BLaER1 (cell line): ENCODE data around the gene FAF1.

ENCODE experiments used
- H3K27ac ChIP-seq: shearing (Covaris generic); formaldehyde crosslinking; 2 replicates; pipeline ENCODE4 v1.8.1; 2022
- H3K27me3 ChIP-seq: shearing (Covaris generic); formaldehyde crosslinking; 2 replicates; pipeline ENCODE4 v1.8.1; 2022
- H3K36me3 ChIP-seq: shearing (Covaris generic); formaldehyde crosslinking; 2 replicates; pipeline ENCODE4 v1.8.1; 2022
- H3K4me1 ChIP-seq: shearing (Covaris generic); formaldehyde crosslinking; 2 replicates; pipeline ENCODE4 v1.8.1; 2022
- H3K4me2 ChIP-seq: shearing (Covaris generic); formaldehyde crosslinking; 2 replicates; pipeline ENCODE4 v1.8.1; 2022
- H3K4me3 ChIP-seq: shearing (Covaris generic); formaldehyde crosslinking; 2 replicates; pipeline ENCODE4 v1.8.1; 2022
- H3K9ac ChIP-seq: shearing (Covaris generic); formaldehyde crosslinking; 2 replicates; pipeline ENCODE4 v1.8.1; 2022
- H3K9me3 ChIP-seq: shearing (Covaris generic); formaldehyde crosslinking; 2 replicates; pipeline ENCODE4 v1.8.1; 2022
- H4K20me1 ChIP-seq: shearing (Covaris generic); formaldehyde crosslinking; 2 replicates; pipeline ENCODE4 v1.8.1; 2022
- Cebpa-rat ChIP-seq: shearing (Covaris generic); IDR thresholded peaks from 2 replicates; pipeline ENCODE4 v1.8.1; 2022

The FAF1 gene

DNA sequence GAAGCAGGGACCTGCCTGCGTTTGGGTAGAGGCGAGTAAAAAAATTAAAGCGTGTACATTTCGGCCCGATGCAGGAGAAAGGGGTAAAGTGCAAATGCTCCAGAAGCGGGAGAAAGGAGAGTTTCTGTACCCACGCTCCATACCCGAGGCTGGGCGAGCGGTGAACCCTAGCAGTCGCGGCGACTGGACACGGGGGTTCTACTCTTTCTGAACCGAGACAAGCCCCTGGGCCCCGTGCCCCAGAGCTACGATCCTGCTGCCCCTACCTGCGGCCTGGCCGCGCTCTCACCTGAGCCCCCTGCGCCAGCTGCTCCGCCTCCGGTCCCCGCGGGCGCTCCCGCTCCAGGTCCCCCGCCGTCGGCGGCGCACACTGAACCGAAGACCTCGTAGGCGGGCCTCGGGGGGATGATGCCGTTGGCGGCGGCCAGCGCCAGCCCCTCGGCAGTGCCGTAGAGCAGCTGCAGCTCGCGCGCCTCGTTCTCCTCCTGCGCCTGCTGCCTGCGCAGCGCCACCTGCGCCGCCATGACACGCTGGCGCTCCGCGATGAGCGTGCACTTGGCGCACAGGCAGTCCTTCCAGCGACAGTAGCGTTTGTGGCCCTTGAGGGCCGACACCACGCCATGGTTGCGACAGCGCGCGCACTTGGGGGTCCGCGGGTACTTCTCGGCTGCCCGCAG is 539.2 kb downstream of the FAF1 start:
- Histone ChIP-seq H3K9me3 (peaks cover 98% of the 10 kb centered on the region), H3K27ac (no peak overlapping the region), H3K4me1 (no peaks in the 10 kb centered on the region), H3K9ac (no peak overlapping the region), H4K20me1 (no peaks in the 10 kb centered on the region), H3K27me3 (peaks cover 100% of the 10 kb centered on the region), H3K36me3 (no peaks in the 10 kb centered on the region), H3K4me2 (no peak overlapping the region), H3K4me3 (peak overlapping the region; percentile 33; the same call in 1 of the 2 replicates)
- no peak for TF ChIP-seq Cebpa-rat

DNA sequence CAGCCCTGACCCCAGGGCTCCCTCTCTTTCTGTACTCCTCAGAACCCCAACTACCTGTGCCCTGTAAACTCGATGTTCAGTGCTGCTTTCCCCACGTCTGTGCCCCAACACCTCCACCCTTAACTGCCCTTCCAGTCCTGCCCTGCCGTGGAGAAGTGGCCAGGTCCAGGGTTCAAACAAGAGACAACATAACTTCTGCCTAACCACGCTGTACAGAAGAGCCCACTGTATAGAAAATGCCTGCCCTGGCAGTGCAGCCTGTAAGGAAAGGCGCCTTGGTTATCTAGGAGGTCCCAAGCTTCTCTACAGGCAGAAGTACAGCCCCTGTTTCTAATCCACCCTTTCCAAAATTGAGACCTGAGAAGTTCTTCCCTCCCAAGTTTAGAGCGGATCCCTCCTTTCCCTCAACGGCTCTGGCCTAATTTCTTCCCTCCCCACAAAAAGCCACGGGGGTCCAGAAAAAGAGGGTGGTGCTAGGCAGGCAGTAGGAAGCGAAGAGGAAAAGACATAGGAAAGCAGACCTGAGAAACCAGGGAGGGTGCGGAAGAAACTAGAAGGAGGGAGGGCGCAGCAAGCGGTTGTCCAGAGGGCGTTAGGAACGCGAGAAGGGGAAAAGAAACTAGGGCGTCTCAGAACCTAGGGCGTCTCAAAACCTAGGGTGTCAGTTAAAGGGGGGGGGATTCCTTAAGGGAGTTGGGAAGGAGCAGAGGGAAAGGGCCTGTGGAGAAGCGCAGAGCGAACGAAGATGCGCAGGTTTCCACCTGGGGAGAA is 540.0 kb downstream of the FAF1 start:
- Histone ChIP-seq H3K27me3 (peaks cover 100% of the 10 kb centered on the region), H4K20me1 (no peaks in the 10 kb centered on the region), H3K4me2 (no peak overlapping the region), H3K36me3 (no peaks in the 10 kb centered on the region), H3K4me1 (no peaks in the 10 kb centered on the region), H3K9me3 (peaks cover 98% of the 10 kb centered on the region), H3K9ac (no peak overlapping the region), H3K27ac (no peak overlapping the region), H3K4me3 (peak overlapping the region; percentile 28; the same call in 1 of the 2 replicates)
- no peak for TF ChIP-seq Cebpa-rat

DNA sequence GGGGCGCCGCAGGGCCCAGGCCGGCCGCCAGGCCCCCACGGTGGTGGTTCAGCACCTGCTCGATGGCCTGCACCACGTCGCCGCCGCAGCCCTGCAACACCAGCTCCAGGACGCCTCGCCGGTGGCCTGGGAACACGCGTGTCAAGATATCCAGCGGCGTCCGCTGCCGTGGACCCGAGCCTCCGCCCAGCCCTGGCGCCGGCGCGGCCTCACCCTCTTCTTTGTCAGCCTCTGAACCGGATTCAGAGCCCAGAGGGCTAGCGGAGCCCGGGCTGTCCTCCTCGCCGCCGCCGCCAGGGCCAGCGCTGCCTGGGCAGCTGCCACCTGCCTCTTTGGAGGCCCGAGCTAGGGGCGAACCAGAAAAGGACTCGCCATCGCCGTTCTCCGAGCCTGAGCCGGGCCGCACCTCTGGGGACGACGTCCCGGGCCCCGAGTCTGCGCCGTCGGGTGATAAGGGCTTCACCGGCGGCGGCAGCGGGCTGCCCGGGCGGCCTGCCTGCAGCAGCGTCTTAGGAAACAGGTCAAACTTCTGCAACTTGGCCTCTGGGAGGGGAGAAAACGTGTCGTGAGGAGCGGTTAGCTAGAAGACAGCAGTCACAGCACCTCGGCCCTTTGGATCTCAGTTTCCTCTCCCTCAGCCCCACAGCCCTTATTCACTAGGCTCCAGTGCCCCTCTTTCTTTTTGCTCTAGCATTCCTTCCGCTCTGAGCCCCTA is 540.7 kb downstream of the FAF1 start:
- Histone ChIP-seq H3K36me3 (no peaks in the 10 kb centered on the region), H3K4me2 (no peak overlapping the region), H3K27me3 (peaks cover 100% of the 10 kb centered on the region), H3K4me3 (peak overlapping the region; percentile 31; the same call in 1 of the 2 replicates), H3K4me1 (no peaks in the 10 kb centered on the region), H3K9ac (no peak overlapping the region), H3K27ac (no peak overlapping the region), H3K9me3 (peaks cover 95% of the 10 kb centered on the region), H4K20me1 (no peaks in the 10 kb centered on the region)
- TF ChIP-seq Cebpa-rat = no peak

DNA sequence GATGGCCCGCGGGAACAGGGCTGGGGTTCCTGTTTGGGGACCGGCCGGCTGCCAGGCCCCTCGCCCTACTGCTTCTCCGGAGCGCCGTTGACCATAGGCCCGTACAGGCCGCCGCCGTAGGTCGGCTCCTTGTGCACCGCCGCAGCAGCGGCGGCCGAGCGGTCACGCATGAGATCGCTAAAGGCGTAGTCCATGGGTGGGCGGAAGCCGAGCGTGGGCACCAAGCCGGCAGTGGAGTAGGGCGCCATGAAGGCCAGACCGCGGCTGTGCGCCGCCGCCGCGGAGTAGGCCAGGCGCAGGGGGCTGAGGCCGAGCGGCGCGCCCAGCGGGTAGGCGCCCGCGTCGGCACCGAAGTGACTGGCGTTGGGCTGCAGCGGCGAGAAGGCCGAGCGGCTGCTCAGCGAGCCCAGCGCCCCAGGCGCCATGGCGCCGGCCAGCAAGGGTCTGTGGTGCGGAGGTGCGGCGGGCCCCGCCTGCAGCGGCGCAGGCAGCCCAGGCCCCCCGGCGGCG is 541.4 kb downstream of the FAF1 start:
- no peaks in the 10 kb centered on the region for H3K36me3 ChIP-seq
- no peak overlapping the region for H3K27ac ChIP-seq
- H3K4me2 ChIP-seq = no peak overlapping the region
- no peak for TF ChIP-seq Cebpa-rat
- no peaks in the 10 kb centered on the region for H4K20me1 ChIP-seq
- H3K9me3 ChIP-seq = peaks cover 89% of the 10 kb centered on the region
- no peak overlapping the region for H3K9ac ChIP-seq
- peaks cover 99% of the 10 kb centered on the region for H3K27me3 ChIP-seq
- H3K4me3 ChIP-seq = peak overlapping the region; percentile 31; the same call in 1 of the 2 replicates
- H3K4me1 ChIP-seq = no peaks in the 10 kb centered on the region

DNA sequence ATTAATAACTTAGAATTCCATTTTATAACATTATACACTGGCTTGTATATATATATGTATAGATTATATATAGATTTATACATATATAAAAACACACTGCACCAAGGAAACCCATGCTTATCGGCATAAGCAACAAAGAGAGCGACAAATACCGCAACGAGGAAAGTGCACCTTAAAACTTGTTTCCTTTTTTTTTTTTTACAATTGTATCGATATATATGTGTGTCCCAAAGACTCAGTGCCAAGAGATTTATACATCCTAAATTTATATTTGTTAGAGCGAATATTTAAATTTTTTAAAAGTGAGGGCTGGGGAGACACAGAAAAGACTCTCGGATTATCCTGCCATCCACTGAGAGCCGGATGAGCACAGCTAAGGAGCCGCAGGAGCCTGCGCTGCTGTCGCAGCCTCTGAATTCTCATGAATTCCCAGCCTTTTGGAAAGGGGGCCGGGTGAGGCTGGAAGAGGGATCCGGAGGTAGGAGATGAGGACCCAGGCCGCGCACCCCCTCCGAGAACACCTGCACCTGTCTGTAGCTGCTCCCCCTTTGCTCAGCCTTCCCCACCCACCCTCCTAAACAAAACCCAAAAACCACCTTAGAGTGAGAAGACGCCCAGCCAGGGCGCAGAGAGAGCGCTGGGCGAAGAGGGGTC is 542.0 kb downstream of the FAF1 start:
- H3K4me2 ChIP-seq = no peak overlapping the region
- peaks cover 93% of the 10 kb centered on the region for H3K27me3 ChIP-seq
- H3K4me3 ChIP-seq = 0 out of 2 replicates have a peak overlapping the region, but pooled peaks have one; percentile 31
- H3K27ac ChIP-seq = no peak overlapping the region
- no peaks in the 10 kb centered on the region for H4K20me1 ChIP-seq
- peaks cover 84% of the 10 kb centered on the region for H3K9me3 ChIP-seq
- no peak for TF ChIP-seq Cebpa-rat
- H3K36me3 ChIP-seq = no peaks in the 10 kb centered on the region
- H3K9ac ChIP-seq = no peak overlapping the region
- no peaks in the 10 kb centered on the region for H3K4me1 ChIP-seq

DNA sequence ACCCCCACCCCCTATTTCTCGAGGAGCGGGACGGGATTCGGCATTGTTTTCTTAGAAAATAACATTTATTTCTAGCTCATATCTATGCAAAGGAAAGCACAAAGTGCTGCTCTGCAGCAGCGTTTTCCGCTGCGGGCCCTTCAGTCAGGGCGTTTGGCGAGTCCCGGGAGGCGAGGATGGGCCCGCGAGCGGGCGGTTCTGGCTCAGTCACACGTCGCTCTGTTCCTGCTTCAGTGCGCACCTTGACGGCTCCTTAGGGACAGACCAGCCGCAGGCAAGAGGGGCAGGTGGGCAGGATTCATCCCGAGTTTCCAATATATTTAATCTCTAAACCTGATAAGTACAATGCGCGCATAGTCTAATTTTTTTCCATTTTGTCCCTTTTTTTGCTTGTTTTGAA is 542.6 kb downstream of the FAF1 start:
- Histone ChIP-seq H3K4me1 (no peaks in the 10 kb centered on the region), H3K27ac (no peak overlapping the region), H3K4me3 (no peak overlapping the region), H3K27me3 (peaks cover 88% of the 10 kb centered on the region), H3K4me2 (no peak overlapping the region), H3K9ac (no peak overlapping the region), H4K20me1 (no peaks in the 10 kb centered on the region), H3K9me3 (peaks cover 78% of the 10 kb centered on the region), H3K36me3 (no peaks in the 10 kb centered on the region)
- no peak for TF ChIP-seq Cebpa-rat

DNA sequence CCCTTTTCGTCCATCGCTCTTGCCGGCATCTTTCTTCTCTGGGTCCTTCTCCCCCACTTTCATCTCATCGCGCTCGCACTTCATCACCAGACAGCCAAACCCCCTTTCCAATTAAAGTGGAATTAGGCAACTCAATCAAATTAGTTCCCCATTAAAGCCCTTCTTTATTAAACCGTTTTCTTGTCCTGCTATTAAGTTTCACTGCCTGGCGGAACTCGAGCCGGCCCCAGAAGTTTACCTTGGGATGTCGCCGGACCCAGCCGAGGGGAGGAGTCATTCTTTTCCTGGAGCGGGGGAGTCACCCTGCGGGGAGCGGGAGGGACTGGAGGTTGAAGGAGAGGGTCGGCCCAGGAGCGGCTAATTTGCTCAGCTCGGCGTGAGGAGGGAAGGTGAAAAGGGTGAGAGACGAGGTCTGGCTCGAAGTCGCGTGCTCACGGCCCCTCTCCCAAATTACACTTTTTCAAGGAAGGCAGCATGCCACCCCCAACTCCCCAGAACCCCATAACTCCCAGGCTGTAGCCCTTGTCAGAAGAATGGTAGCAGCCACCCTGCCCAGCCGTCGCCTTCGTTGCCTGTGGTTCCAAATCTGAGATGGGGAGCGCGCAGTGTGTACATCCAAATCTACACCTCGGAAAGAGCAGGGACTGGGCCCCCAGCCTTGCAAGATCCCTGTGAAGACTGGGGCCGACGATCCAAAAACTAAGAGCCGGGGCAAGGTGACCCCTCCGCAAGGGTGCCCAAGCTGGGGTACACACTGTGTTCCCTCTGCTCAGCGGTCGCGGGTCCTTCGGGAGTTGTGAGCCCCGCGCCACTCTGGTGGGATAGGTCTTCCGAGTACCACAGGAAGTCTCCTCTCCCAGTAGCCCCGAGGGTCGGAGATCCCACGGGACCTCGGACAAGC is 543.3 kb downstream of the FAF1 start:
- Histone ChIP-seq H3K27ac (no peak overlapping the region), H3K4me1 (no peaks in the 10 kb centered on the region), H3K9me3 (peaks cover 71% of the 10 kb centered on the region), H3K9ac (no peak overlapping the region), H3K4me2 (no peak overlapping the region), H3K4me3 (peak overlapping the region; percentile 42), H3K36me3 (no peaks in the 10 kb centered on the region), H4K20me1 (no peaks in the 10 kb centered on the region), H3K27me3 (peaks cover 81% of the 10 kb centered on the region)
- TF ChIP-seq Cebpa-rat = no peak

DNA sequence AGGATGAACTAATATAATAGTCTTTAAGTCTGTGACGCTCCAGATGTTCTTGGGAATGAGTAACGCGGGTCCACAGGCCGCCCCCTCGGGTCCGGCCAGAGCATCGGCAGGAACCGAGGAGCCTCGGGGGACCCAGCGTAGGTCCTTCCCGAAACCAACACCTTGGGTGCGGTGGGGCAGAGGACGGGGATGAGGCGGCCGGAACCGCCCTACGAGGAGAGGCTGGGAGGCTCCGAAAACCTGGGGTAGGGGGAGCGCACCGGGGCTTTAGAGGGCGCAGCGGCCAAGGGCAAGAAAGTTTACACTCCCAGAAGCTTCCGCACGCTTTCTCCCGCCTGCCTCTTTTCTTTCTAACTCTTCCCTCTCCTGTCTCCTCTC is 543.9 kb downstream of the FAF1 start:
- Histone ChIP-seq H3K4me3 (peak overlapping the region; percentile 42; the same call in 1 of the 2 replicates), H3K4me1 (no peaks in the 10 kb centered on the region), H3K9me3 (peaks cover 64% of the 10 kb centered on the region), H3K27me3 (peaks cover 74% of the 10 kb centered on the region), H3K4me2 (no peak overlapping the region), H3K27ac (no peak overlapping the region), H3K36me3 (no peaks in the 10 kb centered on the region), H4K20me1 (no peaks in the 10 kb centered on the region), H3K9ac (no peak overlapping the region)
- no peak for TF ChIP-seq Cebpa-rat
